HL-60 (cell line): ENCODE measurements around the gene KIF25.

Source experiments
- DNase-seq, 2 experiments: peaks; one replicate each; pipeline ENCODE4 v3.0.0-alpha.2; 2010 to 2020; ENCODE audit warnings: low read depth in 1 of 2, low spot score in 1 of 2
- H3K27ac ChIP-seq: fragments of 250-450 bp; sonication (Bioruptor Pico); replicated peaks from 2 replicates; pipeline ENCODE4 v1.5.1; 2020; ENCODE audit warnings: mild to moderate bottlenecking, moderate library complexity
- H3K27me3 ChIP-seq: fragments of 250-450 bp; sonication (Bioruptor Pico); 2 replicates; pipeline ENCODE4 v1.5.1; 2021; ENCODE audit warnings: mild to moderate bottlenecking, moderate library complexity; ENCODE audit not compliant: insufficient read depth, poor library complexity, severe bottlenecking
- H3K4me3 ChIP-seq: replicated peaks from 2 replicates; pipeline ENCODE4 v1.5.1; 2011; ENCODE audit warnings: mild to moderate bottlenecking, control low read depth, low read length; ENCODE audit not compliant: insufficient read depth
- GABPA ChIP-seq: IDR thresholded peaks from 2 replicates; pipeline ENCODE4 v1.6.1; 2012; ENCODE audit warnings: low read depth
- POLR2AphosphoS5 ChIP-seq: IDR thresholded peaks from 2 replicates; pipeline ENCODE4 v1.6.1; 2012; ENCODE audit warnings: low read depth
- SPI1 ChIP-seq: IDR thresholded peaks from 2 replicates; pipeline ENCODE4 v1.6.1; 2012; ENCODE audit warnings: low read depth, mild to moderate bottlenecking, borderline replicate concordance
- TF ChIP-seq, protein P1 (sequence below): IDR thresholded peaks from one replicate; pipeline ENCODE4 v1.5.1; 2011; ENCODE audit warnings: low read length, control low read depth, inconsistent platforms; ENCODE audit not compliant: insufficient read depth
- TF ChIP-seq, protein P2 (sequence below): IDR thresholded peaks from 2 replicates; pipeline ENCODE4 v1.6.1; 2012; ENCODE audit warnings: low read depth; ENCODE audit not compliant: insufficient replicate concordance

Gene KIF25

GRCh38 chr6:168087436-168088160 lies 90.1 kb downstream of the KIF25 start:
- TF ChIP-seq, protein P1, sequence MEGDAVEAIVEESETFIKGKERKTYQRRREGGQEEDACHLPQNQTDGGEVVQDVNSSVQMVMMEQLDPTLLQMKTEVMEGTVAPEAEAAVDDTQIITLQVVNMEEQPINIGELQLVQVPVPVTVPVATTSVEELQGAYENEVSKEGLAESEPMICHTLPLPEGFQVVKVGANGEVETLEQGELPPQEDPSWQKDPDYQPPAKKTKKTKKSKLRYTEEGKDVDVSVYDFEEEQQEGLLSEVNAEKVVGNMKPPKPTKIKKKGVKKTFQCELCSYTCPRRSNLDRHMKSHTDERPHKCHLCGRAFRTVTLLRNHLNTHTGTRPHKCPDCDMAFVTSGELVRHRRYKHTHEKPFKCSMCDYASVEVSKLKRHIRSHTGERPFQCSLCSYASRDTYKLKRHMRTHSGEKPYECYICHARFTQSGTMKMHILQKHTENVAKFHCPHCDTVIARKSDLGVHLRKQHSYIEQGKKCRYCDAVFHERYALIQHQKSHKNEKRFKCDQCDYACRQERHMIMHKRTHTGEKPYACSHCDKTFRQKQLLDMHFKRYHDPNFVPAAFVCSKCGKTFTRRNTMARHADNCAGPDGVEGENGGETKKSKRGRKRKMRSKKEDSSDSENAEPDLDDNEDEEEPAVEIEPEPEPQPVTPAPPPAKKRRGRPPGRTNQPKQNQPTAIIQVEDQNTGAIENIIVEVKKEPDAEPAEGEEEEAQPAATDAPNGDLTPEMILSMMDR, result no peak
- Histone ChIP-seq H3K27ac (no peak overlapping the region), H3K4me3 (no peak overlapping the region), H3K27me3 (no peaks in the 10 kb centered on the region)
- DNase-seq, result no peak

DNA sequence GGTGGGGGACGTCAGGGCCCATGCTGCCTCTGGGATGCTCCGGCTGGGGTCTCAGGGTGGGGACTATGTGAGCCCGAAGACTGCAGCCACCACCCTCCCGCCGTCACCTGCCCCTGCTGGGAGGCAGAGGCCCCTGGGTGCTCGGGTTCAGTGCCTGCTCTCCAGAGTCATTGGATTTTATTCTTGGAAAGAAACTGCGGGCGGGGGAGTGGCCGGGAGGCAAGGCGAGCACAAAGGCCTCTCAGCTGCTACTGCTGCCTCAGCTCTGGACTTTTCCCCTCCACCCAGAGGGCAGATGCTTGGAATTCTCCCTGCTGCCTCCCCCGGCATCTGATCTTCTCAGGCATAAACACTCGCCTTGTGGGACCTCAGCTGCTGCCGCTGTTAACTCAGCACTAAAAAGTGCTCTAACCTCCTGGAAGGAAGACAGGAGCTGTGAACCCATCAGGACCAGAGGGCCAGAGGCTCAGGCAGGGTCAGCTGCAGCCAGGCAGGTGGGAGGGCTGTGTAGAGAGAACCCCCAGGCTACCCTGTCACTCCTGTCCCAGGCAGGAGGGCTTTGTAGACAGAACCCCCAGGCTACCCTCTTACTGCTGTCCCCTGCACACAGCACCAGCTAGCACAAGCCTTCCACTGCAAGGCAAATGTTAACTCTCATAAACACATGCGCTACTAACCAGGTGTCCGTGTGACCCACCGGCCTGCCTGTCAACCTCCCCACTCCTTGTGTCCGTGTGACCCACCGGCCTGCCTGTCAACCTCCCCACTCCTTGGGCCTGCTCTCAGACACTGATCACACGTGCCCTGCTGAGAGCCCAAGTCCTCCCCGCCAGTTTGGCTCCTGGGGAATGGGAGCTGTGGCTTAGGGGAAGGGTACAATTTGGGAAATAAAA lies 90.9 kb downstream of the KIF25 start:
- Histone ChIP-seq H3K27ac (no peak overlapping the region), H3K4me3 (no peak overlapping the region), H3K27me3 (no peaks in the 10 kb centered on the region)
- DNase-seq, result no peak
- TF ChIP-seq, protein P2, sequence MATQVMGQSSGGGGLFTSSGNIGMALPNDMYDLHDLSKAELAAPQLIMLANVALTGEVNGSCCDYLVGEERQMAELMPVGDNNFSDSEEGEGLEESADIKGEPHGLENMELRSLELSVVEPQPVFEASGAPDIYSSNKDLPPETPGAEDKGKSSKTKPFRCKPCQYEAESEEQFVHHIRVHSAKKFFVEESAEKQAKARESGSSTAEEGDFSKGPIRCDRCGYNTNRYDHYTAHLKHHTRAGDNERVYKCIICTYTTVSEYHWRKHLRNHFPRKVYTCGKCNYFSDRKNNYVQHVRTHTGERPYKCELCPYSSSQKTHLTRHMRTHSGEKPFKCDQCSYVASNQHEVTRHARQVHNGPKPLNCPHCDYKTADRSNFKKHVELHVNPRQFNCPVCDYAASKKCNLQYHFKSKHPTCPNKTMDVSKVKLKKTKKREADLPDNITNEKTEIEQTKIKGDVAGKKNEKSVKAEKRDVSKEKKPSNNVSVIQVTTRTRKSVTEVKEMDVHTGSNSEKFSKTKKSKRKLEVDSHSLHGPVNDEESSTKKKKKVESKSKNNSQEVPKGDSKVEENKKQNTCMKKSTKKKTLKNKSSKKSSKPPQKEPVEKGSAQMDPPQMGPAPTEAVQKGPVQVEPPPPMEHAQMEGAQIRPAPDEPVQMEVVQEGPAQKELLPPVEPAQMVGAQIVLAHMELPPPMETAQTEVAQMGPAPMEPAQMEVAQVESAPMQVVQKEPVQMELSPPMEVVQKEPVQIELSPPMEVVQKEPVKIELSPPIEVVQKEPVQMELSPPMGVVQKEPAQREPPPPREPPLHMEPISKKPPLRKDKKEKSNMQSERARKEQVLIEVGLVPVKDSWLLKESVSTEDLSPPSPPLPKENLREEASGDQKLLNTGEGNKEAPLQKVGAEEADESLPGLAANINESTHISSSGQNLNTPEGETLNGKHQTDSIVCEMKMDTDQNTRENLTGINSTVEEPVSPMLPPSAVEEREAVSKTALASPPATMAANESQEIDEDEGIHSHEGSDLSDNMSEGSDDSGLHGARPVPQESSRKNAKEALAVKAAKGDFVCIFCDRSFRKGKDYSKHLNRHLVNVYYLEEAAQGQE, result no peak
- TF ChIP-seq GABPA (no peak), SPI1 (no peak), POLR2AphosphoS5 (no peak)
- TF ChIP-seq, protein P1, result no peak

DNA sequence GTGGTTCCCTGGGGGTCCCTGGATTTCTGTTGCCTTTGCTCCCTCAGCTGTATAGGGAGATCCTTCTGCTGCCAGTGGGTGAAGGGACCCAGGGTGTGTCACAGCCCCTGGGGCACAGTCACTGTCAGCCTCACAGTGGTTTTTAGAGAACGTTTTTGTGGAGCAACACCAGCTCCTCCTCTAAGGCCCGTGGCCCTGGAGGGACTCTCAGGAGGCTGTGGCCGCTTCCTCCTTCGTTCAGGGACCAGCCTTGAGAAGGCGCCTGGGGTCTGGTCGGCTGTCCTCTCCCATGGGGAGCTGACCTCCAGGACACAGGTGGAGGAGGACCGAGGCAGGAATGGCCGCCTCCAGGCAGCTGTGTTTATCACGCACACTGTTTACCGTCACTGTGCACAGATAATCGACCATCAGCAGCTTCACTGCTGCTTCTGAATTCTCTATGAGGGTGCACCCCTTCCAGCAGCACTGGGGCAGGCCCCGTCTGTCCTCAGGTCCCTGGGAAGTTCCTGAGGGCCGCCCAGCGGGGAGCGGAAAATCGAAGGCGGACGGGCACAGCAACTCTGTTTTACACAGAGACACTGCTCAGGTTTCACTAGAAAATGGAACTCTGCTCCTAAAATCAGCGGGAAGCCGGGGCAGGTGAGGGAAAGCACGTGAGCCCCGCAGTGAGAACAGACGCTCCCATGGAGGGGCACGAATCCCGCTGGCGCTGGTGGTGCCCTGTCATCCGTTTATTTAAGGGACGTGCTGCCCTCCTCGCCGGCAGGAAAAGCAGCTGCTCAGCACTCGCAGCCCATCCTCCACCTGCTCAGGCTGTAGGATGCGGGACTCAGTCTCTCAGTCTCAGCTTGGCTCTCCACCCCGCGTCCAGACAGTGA lies 92.0 kb downstream of the KIF25 start:
- H3K4me3 ChIP-seq, result no peak overlapping the region
- no peaks in the 10 kb centered on the region for H3K27me3 ChIP-seq
- no peak for DNase-seq
- no peak overlapping the region for H3K27ac ChIP-seq
- TF ChIP-seq POLR2AphosphoS5, result no peak

GRCh38 chr6:168090064-168090690 lies 92.7 kb downstream of the KIF25 start:
- no peaks in the 10 kb centered on the region for H3K27me3 ChIP-seq
- H3K27ac ChIP-seq, result no peak overlapping the region
- TF ChIP-seq SPI1, result no peak
- TF ChIP-seq, protein P2, result no peak
- TF ChIP-seq, protein P1, result no peak
- no peak for TF ChIP-seq POLR2AphosphoS5
- no peak for TF ChIP-seq GABPA
- no peak for DNase-seq
- H3K4me3 ChIP-seq, result no peak overlapping the region
